CD4-positive, alpha-beta T cell treated with Interferon alpha-2 for 1 hour (primary cell): Measurements from ENCODE around the gene CFD.
"Not testable (repeated sequence)": the region's sequence is repeated elsewhere in the genome, so short reads cannot be mapped to it uniquely, and the experiment has no call there.

Experiments used
- DNase-seq, 2 donors: peaks; one replicate each; pipeline ENCODE4 v3.0.0-alpha.2; 2020 to 2022

The CFD gene

DNA sequence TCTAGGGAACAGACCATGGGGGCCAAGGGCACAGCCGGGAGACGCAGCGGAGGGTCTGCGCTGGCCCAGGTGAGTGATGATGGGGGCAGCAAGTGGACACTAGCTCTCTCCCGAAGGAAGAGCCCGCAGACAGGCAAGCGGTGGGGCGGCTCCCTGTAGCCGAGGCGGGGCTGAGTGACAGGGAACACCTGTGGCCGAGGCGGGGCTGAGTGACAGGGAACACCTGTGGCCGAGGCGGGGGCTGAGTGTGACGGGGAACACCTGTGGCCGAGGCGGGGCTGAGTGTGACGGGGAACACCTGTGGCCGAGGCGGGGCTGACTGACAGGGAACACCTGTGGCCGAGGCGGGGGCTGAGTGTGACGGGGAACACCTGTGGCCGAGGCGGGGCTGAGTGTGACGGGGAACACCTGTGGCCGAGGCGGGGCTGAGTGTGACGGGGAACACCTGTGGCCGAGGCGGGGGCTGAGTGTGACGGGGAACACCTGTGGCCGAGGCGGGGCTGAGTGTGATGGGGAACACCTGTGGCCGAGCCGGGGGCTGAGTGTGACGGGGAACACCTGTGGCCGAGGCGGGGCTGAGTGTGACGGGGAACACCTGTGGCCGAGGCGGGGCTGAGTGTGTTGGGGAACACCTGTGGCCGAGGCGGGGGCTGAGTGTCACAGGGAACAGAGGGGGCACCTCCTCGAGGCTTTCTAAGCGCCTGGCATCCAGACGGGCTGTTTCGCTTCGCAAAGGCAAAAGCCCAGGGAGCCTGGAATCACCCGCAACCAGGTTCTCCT, 32.1 kb downstream of the CFD start:
- not testable (repeated sequence) for DNase-seq

DNA sequence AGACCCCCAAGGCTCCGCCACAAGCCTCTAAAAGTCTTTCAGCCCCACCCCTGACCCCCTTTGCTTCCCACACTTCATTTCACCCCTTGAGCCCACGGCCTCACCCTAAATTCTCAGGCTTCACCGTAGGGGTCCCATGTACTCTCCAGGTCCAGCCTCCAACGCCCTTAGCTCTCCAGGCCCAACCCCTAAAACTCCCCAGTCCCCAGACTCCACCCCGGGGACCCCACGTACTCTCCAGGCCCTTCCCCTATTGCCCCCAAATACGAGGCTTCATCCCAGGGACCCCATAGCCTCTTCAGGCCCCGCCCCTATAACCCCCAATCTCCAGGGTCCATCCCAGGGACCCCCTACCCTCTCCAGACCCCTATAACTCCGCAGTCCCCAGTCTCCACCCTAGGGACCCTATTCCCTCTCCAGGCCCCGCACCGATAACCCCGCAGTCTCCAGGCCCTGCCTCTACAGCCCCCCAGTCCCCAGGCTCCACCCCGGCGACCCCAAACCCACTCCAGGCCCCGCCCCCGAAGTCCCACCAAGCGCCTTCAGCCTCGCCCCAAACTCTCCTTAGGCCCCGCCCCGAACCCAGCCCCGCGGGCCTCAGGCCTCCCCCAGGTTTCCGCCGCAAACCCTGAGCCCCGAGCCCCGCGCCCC, 32.9 kb downstream of the CFD start:
- DNase-seq: no peak

DNA sequence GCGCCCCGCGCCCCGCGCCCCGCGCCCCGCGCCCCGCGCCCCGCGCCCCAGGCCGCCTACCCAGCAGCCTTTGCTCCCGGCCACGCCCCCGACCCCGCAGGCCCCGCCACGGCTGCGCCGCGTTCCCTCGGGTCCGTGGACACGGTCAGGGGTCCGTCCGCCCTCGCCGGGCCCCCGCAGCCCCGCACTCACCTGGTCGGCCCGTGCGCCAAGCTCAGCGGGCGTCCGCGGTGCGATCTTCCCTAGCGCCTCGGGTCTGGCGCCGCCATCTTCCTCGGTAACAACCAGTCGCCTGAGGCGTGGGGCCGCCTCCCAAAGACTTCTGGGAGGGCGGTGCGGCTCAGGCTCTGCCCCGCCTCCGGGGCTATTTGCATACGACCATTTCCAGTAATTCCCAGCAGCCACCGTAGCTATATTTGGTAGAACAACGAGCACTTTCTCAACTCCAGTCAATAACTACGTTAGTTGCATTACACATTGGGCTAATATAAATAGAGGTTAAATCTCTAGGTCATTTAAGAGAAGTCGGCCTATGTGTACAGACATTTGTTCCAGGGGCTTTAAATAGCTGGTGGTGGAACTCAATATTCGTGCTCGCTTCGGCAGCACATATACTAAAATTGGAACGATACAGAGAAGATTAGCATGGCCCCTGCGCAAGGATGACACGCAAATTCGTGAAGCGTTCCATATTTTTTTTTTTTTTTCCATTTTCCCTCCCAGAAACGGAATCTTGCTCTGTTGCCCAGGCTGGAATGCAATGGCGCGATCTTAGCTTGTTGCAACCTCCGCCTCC, 33.6 kb downstream of the CFD start, which contains the start of the genes MED16 and RNU6-9:
MED16 (minus strand) TSS at position 294 of the 796 bp plus-strand sequence. CDS start 2,056 bp downstream, outside the sequence.
RNU6-9 (plus strand) TSS at position 591 of the 796 bp plus-strand sequence.
- peak; percentile 92 to 94 for DNase-seq

DNA sequence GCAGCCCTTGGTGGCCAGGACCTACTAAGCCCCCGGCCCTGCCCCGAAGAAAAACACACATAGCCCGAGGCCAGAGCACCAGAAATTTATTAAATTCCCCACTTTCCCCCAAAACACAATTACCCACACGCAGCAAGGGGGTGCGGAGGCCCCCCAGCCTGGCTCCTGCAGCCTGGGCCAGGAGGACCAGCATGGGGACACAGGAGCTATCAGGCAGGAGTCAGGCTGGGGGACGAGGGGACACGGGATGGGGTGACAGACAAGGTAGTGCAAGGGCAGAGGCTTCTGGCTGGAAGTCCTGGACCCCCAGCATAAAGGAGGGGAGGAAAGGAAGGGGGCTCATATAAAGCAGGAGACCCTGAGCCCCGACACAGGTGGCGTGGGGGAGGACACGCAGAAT, 37.0 kb downstream of the CFD start:
- DNase-seq: no peak

DNA sequence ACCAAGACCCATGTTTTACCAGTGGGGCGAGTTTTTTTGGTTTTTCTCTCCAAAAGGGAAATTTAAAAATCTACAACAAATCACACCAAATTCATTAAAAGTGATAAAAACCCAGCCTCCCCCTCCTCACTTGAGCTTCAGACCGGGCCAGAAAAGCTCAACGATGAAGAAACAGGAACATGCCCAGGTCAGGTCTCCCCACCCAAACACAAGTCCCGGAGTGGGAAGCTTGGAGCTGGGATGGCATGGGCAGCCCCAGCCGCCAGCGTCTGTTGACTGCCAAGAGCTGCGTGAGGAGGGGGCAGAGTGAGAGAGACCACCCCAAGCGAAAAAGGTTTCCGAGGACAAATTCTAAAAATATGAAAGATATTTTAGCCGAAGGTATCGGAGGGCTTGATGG, 37.5 kb downstream of the CFD start:
- DNase-seq: no peak

DNA sequence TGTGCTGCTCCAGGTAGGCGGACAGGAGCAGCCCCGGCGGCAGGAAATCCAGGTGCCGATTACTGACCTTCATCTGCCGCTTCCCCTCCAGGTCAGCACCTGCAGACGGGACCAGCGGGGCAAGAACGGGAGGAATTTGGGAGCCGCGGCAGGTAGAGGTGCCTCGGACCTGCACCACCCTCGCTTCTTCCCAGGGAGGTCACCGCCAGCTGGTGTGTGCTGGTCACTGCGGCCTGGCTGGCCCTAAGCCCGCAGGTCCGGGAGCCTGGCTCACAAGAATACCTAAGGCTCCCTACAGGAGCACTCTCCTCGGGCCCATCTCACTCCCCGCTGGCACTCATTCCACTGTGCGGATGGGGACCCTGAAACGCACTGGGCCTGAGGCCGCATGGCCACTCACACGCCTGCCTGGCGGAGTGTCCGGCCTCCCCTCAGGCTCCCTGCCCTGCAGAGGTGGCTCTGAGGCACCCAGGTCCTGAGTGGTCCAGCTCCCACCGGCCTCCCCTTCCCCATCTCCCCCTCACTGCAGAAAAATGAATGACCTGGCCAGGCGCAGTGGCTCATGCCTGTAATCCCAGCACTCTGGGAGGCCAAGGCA, 38.1 kb downstream of the CFD start:
- no peak for DNase-seq

DNA sequence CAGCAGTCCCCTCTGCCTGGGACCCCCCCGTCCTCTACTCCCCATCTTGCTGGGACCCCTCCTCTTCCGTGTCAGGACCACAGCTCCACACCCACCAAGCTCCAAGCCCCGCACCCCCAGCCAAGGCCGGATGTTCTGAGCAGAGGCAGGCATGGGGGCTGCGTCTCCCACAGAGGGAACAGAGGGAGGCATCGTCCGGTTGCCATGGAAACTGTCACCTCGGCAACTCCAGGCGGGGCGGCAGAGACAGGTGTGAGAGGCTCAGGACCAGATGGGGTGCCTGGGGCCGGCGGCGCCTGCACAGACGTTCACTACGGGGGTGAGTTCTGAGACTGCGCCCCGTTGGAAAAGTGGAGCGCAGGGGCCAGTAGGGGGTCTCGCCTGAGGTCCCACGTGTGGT, 39.2 kb downstream of the CFD start:
- peak in 1 of 2 donors; percentile 44 for DNase-seq

DNA sequence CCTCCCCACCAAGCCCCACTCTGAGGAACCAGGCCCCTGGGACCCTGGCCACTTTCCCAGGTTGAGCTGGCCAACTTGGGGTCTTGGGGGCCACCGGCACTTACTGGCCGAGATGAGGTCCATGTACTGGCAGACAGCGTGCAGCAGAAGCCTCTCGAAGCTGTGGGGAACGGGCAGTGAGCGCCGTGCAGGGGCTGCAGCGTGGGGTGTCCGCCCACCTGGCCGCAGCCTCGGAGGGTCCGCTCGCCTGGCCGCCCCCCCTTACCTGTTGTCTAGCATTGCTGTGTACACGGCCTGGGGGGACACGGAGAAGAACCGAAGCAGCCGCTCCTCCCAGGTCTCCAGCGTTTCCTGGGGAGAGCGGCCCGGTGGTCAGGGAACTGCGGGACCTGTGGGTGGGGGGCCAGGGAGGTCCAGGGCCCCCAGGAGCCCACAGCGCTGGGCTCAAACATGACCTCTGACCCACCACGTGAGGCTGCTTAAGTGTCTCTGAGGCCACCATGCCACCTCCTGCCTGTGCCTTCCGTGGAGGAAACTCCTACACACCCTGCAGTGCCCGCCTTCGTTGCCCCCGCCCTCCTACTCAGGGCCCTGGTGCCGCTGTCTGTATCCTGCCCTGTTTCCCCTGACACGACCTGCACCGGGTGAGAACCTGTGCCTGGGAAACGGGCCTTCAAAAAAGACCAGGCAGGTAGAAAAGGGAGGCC, 40.0 kb downstream of the CFD start:
- no peak for DNase-seq

DNA sequence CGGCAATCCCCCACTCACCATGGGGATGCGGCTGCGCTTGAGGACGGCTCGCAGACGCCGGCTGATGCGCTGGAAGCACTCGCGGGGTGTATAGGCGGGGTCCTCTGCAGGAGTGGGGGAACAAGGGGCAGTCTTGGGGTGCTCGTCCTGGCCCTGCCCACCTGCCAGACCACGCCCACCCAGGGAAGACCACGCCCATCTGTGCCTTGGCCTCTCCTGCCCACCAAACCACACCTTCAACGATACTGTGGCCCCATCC, 40.5 kb downstream of the CFD start:
- DNase-seq: no peak

DNA sequence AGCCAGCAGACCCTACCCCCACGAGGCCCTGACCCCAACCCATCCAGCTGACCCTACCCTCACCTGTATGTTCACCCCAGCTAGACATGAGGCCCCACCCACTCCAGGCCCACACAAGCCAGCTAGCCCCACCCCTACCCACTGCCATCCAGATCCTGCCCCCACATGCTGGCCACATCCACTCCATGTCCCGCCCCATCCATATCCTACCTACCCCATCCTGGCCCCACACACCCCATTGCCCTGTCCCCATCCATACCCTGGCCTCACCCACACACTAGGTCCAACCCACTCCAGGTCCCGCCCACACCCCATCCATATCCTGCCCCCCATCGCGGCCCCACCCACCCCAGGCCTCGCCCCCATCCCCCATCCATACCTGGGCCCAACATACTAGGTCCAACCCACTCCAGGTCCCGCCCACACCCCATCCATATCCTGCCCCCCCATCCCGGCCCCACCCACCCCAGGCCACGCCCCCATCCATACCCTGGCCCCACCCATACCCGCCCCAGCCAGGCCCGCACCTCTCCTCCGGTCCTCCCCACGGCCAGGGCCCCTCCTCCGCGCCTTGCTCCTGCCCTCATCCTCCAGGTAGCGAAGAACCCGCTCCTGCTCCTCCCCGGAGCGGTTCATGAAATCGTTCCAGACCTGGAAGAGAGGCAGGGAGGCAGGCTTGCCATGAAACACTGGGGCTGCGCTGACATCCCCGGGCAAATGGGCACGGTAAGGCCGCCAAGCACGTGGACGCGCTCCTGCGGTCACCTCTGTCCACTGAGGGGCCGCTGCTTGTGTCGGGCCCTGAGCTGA, 41.0 kb downstream of the CFD start:
- peak; percentile 34 to 65 for DNase-seq

DNA sequence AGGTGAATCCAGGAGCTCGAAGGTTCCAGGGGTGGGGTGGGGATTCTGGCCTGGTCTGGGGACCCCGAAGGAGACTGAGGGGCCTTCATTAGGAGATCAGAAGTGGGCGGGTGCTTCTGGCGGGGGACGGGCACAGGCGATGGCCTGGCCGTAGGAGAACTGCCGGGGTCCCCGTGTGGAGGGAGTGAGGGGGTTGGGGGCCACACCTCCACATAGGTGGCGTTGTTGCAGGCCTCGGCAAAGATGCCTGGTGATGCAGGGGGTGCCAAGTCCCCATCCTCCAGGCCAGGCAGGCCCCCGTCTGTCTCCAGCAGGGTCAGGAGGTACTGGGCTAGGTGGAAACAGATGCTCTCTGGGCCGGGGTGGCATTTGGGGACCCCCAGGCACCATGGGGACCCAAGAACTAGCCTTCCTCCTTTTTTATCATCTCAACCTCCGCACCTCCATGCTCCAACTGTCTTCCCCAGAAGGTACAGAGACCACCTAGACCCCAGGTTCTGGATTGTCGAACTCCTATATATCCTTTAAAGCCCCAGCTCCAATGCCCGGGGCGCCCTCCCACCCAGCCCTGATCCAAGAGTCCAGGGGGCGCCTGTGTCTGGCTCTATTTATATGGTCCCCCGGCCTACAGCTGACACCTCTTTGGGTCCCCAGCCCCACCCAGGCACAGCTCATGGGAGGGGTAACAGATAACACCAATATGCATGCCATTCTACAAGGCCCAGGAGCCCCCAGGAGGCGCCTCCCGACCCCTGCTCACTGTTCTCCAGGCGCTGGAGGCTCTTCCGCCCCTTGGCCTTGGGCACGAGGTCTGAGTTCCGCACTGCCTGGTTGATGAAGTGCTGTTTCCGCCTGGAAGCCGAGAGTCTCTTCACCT, 42.0 kb downstream of the CFD start:
- DNase-seq: no peak

DNA sequence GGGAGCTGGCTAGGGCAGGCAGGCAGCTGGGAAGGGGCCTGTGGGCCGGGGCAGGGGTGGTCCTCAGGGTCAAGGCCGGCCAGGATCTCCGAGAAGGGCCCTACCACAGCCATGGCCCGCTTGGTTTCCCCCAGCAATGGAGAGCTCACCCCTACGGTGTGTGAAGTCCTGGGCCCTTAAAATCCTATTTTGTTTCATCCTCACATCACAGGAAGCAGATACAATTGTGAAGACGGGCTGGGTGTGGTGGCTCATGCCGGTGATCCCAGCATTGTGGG, 42.6 kb downstream of the CFD start:
- no peak for DNase-seq

DNA sequence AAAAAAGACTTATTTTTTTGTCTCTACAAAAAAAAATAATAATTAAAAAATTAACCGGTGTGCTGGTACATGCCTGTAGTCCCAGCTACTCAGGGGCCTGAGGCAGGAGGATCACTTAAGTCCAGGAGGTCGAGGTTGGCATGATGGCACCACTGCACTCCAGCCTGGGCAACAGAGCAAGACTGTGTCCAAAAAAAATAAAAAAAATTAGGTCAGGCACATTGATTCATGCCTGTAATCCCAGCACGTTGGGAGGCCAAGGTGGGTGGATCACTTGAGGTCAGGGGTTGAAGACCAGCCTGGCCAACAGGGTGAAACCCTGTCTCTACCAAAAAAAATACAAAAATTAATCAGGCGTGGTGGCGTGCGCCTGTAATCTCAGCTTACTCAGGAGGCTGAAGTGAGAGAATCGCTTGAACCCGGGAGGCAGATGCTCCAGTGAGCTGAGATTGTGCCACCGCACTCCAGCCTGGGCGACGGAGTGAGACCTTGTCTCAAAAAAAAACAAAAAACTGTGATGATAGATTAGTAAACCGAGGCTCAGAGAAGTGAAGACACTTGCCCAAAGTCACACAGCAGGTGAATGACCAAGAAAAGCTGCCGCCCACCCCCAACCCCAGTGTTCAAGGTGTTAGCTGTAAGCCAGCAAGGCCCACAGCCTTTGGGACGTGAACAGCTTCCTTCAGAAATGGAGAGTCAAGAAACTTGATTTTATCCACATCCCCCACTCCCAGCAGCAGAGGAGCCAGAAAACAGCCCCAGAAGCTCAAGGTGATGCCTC, 43.2 kb downstream of the CFD start:
- DNase-seq: no peak

DNA sequence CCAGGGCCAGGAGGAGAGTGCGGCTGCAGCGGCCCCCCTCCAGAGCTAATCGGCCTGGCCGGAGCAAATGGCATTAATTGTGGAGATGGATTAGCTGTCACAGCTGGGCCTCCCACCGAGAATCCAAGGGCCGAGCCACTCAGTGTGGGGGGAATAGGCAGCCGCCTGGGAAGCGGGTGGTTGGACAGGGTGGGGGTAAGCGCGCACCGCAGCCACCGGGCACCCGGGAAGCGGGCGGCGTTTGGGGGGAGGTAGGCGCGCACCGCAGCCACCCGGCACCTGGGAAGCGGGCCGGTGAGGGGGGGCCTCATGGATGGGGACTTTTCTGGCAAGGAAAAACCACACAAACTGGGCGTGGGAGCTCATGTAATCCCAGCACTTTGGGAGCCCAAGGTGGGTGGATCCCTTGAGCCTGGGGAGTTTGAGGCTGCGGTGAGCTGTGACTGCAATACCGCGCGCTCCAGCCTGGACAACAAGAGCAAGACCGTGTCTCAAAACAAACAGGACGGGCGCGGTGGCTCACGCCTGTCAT, 43.9 kb downstream of the CFD start:
- no peak for DNase-seq

DNA sequence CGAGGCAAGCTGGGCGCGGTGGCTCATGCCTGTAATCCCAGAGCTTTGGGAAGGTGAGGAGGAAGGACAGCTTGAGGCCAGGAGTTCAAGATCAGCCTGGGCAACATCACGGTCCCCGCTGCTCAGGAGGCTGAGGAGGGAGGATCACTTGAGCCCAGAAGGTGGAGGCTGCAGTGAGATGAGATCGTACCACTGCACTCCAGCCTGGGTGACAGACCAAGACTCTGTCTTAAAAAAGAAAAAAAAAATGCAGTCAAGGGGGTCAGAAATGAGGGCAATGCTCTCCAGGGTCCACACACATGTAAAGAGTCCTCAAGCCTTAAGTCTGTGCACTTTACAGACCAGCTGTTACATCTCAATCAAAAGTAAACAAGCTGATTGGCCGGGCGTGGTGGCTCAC, 45.1 kb downstream of the CFD start:
- DNase-seq: no peak

DNA sequence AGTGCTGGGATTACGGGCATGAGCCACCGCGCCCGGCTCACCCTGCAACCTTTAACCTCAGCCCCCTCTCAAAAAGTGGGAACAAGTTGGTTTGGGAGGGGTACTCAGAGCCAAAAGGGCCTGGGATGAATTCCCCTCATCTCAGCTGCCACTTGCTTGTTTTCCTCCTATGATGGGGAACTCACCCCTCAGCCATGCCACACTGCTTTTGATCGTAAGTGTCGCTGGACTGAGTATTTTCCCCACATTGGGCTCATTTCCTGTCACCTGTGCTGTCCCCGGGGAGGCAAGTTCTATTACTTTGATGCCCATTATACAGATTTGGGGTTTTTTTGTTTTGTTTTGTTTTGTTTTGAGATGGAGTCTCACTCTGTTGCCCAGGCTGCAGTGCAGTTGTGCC, 47.0 kb downstream of the CFD start:
- DNase-seq: peak; percentile 45 to 69

DNA sequence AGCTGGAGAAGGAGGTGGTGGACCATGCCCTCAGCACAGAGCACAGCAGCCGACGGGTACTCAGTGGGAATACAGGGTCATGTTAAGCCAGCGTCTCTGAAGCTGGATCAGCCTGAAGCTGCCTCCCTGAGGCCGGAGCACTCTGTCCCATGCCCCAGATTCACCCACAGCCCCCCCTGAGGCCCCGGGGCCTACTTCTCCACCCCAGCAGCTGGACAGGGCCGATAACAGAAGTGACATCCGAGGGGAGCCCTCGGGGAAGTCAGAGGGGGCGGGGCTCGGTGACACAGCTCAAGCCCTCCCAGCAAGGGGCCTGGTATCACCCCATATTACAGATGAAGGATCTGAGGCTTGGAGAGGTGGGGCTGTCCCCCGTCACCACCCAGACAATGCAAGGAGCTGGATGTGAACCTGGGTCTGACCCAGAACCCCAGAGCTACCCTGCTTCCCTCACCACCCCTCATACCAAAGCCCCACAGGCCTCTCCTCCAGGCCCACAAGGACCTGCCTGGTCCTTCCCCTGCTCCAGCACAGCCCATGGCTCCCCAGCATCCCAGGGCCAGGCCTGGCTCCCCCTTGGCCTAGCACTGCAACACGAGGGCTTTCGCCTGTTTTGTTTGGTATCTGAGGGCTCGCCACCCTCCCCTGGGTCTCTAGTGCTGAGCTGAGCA, 47.9 kb downstream of the CFD start:
- peak; percentile 44 to 72 for DNase-seq

DNA sequence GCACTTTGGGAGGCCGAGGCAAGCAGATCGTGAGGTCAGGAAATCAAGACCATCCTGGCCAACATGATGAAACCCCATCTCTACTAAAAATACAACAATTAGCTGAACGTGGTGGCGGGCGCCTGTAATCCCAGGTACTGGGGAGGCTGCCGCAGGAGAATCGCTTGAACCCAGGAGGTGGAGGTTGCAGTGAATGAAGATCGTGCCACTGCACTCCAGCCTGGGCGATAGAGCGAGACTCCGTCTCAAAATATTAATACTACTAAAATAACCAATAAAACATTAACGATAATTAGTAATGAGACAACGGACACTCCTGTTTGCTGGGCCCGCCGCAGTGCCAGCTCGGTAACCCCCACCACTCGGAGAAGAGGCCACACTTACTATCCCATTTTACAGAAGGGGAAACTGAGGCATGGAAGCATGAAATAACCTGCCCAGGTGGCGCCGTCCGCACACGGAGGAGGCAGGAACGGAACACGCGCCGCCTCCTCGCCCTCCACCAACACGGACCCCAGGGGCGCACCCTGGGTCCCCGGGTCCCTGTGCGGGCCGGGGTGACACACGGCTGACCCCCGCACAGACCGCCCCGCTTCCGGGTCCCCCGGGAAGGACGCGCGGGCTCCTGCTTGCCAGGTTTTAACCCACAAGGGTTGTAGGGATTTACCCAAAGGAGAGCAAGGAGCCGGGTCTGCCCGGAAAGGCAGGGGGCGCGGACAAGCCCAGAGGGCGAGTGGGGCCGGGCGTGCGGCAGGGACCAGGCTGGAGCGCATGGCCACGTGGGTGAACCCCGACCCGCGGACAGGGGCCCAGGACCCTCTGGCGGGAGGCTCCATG, 52.0 kb downstream of the CFD start:
- no peak for DNase-seq
